Measurements from ENCODE around the gene OR2D2.

DNA sequence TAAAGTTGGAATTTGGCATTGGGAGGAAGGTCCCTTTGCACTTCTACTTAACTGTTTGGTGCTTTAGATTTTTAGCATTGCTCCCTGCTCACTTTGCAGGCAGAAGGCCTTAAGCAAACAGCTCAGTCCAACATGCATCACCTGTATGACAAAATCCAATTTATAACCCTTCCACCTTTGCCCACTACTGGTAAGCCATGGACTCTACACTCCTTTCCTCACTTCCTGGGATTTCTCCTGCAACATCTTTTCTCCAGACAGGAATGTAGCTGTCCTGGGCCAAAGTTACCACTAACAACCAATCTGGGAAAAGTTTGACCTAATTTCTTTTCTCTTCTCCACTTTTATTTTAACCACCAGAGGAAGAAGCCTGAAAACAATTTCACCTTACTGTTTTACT, 1.8 kb upstream of the OR2D2 start:
- TF ChIP-seq, protein P1, sequence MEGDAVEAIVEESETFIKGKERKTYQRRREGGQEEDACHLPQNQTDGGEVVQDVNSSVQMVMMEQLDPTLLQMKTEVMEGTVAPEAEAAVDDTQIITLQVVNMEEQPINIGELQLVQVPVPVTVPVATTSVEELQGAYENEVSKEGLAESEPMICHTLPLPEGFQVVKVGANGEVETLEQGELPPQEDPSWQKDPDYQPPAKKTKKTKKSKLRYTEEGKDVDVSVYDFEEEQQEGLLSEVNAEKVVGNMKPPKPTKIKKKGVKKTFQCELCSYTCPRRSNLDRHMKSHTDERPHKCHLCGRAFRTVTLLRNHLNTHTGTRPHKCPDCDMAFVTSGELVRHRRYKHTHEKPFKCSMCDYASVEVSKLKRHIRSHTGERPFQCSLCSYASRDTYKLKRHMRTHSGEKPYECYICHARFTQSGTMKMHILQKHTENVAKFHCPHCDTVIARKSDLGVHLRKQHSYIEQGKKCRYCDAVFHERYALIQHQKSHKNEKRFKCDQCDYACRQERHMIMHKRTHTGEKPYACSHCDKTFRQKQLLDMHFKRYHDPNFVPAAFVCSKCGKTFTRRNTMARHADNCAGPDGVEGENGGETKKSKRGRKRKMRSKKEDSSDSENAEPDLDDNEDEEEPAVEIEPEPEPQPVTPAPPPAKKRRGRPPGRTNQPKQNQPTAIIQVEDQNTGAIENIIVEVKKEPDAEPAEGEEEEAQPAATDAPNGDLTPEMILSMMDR (IDR thresholded peaks at IDR 0.05) = no peak
- TF ChIP-seq POLR2A (IDR thresholded peaks at IDR 0.05) = no peak
- no peak for TF ChIP-seq POLR2AphosphoS5 (IDR thresholded peaks at IDR 0.05)
